Fibroblast of pulmonary artery (primary cell): ENCODE results near the gene ZCCHC10.
"Not testable (repeated sequence)": the region's sequence is repeated elsewhere in the genome, so short reads cannot be mapped to it uniquely, and the experiment has no call there.

Source experiments
- DNase-seq: peaks from one replicate; pipeline ENCODE4 v3.0.0-alpha.2; 2010; ENCODE audit warnings: low read depth
- H3K4me3 ChIP-seq: replicated peaks from 2 replicates; pipeline ENCODE4 v1.5.1; 2011; ENCODE audit warnings: low read depth, mild to moderate bottlenecking, control low read depth, low read length, moderate library complexity
- TF ChIP-seq, protein P1 (sequence below): IDR thresholded peaks from 2 replicates; pipeline ENCODE4 v1.5.1; 2011; ENCODE audit warnings: mild to moderate bottlenecking, control low read depth, low read length, inconsistent platforms; ENCODE audit errors: missing control alignments

The ZCCHC10 gene

GRCh38 chr5:133029416-133029815 lies 3.1 kb upstream of the ZCCHC10 start:
- no peak overlapping the region for H3K4me3 ChIP-seq
- no peak for DNase-seq
- TF ChIP-seq, protein P1, sequence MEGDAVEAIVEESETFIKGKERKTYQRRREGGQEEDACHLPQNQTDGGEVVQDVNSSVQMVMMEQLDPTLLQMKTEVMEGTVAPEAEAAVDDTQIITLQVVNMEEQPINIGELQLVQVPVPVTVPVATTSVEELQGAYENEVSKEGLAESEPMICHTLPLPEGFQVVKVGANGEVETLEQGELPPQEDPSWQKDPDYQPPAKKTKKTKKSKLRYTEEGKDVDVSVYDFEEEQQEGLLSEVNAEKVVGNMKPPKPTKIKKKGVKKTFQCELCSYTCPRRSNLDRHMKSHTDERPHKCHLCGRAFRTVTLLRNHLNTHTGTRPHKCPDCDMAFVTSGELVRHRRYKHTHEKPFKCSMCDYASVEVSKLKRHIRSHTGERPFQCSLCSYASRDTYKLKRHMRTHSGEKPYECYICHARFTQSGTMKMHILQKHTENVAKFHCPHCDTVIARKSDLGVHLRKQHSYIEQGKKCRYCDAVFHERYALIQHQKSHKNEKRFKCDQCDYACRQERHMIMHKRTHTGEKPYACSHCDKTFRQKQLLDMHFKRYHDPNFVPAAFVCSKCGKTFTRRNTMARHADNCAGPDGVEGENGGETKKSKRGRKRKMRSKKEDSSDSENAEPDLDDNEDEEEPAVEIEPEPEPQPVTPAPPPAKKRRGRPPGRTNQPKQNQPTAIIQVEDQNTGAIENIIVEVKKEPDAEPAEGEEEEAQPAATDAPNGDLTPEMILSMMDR = no peak

GRCh38 chr5:133026664-133027153 lies 360 bp upstream of the ZCCHC10 start:
- TF ChIP-seq, protein P1 = no peak
- no peak for DNase-seq
- peak overlapping the region; percentile 80 for H3K4me3 ChIP-seq

- DNase-seq, H3K4me3 ChIP-seq: not testable (repeated sequence)
Measured at GRCh38 chr5:133019471-133019870, 6.9 kb downstream of the ZCCHC10 start.

- no peak overlapping the region for H3K4me3 ChIP-seq
- TF ChIP-seq, protein P1 = no peak
- DNase-seq = no peak
Measured at GRCh38 chr5:133017964-133018363, 8.4 kb downstream of the ZCCHC10 start.

DNA sequence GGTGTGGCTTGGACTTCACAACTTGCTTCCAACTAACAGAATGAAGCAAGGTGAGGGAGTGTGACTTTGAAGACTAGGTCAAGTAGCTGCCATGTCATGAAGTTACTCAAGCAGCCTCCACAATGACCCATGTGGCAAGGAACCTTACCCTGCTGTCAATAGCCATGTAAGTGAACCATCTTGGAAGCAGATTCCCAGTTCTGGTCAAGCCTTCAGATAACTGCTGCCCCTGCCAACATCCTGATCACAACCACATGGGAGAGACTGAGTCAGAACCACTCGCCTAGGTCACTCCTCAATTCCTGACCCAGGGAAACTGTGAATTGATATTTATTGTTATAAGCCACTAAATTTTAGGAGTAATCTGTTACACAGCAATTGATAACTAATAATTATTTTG lies 10.9 kb downstream of the ZCCHC10 start:
- TF ChIP-seq, protein P1 = no peak
- no peak overlapping the region for H3K4me3 ChIP-seq
- no peak for DNase-seq

- not testable (repeated sequence) for DNase-seq, H3K4me3 ChIP-seq
Measured at GRCh38 chr5:133008455-133008854, 17.9 kb downstream of the ZCCHC10 start.

DNA sequence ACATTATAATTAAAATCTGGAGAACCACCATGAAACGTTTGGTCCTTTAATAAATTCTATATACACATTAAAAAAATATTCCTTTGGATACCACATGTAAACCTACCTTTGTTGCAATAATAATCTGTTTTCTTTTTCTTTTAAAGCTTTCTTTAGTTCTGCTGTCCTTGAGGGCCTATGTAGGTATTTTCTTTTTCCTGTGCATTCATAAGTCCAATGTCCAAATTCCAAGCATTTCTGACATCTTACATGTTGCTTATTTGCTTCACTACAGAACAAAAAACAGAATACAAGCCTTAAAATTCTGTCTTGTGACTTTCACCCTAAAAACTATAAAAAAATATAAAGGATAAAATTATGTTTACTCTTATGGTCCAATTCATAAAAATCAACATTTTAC lies 19.7 kb downstream of the ZCCHC10 start:
- peak; percentile 41 for DNase-seq
- TF ChIP-seq, protein P1 = no peak
- H3K4me3 ChIP-seq = no peak overlapping the region

- TF ChIP-seq, protein P1 = no peak
- no peak overlapping the region for H3K4me3 ChIP-seq
- peak; percentile 13 for DNase-seq
Measured at GRCh38 chr5:132999246-132999645, 27.1 kb downstream of the ZCCHC10 start.
